GM06990 (cell line): ENCODE measurements around the gene CHAF1B.
A peak's percentile ranks its signal among the peaks of the same experiment; 100 is the strongest.

Experiments
- DNase-seq: peaks from one replicate; pipeline ENCODE4 v3.0.0-alpha.2; 2011; ENCODE audit not compliant: insufficient read length; ENCODE audit errors: extremely low read depth
- H3K27me3 ChIP-seq: replicated peaks from 2 replicates; pipeline ENCODE4 v1.6.0; 2011; ENCODE audit warnings: low read length; ENCODE audit not compliant: control insufficient read depth, insufficient read depth
- H3K36me3 ChIP-seq: 2 replicates; pipeline ENCODE4 v1.5.1; 2011; ENCODE audit warnings: low read length; ENCODE audit not compliant: control insufficient read depth, insufficient read depth
- H3K4me3 ChIP-seq: replicated peaks from 2 replicates; pipeline ENCODE4 v1.5.1; 2011; ENCODE audit warnings: low read depth, mild to moderate bottlenecking, control low read depth, low read length
- CTCF ChIP-seq: IDR thresholded peaks from 2 replicates; pipeline ENCODE4 v1.5.1; 2011; ENCODE audit warnings: low read length, control low read depth, mild to moderate bottlenecking, inconsistent platforms; ENCODE audit not compliant: insufficient read depth, poor library complexity, severe bottlenecking

Gene CHAF1B

DNA sequence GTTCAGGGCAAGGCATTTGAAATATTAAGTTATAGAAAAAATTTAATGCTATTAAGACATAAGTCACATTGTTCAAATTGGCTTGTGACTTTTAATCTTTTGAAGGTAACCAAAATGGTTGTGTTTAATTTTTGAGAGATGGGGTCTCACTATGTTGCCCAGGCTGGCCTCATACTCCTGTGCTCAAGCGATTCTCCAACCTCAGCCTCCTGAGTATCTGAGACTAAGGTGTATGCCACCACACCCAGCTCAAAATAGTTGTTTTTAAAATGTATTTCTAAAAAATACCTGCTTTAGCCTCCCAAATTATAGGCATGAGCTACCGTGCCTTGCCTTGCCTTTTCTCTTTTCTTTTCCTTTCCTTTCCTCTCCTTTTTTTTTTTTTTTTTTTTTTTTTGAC is 26.0 kb upstream of the CHAF1B start:
- no peak overlapping the region for H3K4me3 ChIP-seq
- H3K27me3 ChIP-seq: no peaks in the 10 kb centered on the region
- no peak for TF ChIP-seq CTCF
- peaks cover 9% of the 10 kb centered on the region for H3K36me3 ChIP-seq
- DNase-seq: no peak

GRCh38 chr21:36369064-36369685 is 16.0 kb upstream of the CHAF1B start:
- Histone ChIP-seq H3K36me3 (peaks cover 10% of the 10 kb centered on the region), H3K4me3 (no peak overlapping the region), H3K27me3 (no peaks in the 10 kb centered on the region)
- TF ChIP-seq CTCF: no peak
- peak; percentile 25 for DNase-seq

- no peak for DNase-seq
- no peak for TF ChIP-seq CTCF
- Histone ChIP-seq H3K36me3 (peaks cover 4% of the 10 kb centered on the region), H3K4me3 (no peak overlapping the region), H3K27me3 (no peaks in the 10 kb centered on the region)
Measured at GRCh38 chr21:36375994-36376393, 9.2 kb upstream of the CHAF1B start.

DNA sequence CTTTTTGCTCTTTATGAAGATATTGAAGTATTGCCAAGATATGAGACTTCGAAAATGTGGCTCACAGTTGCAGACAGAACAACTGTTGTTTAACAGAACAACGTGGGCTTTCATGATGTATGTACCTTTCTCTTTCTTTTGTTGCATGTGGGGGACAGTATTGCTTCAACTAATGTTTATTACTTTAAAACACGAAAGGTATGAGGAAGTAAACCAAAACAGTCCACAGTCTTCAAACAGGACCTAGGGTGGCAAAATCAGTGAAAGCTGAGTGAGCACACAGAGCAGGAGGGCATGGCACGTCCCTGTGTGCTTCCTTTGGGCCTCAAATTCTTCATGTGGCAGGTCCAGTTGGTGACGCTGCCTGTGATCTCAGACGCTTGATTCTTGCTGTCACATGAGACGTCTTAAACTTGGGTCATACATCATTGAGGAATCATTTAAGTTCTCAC is 7.8 kb upstream of the CHAF1B start:
- TF ChIP-seq CTCF: no peak
- no peak overlapping the region for H3K4me3 ChIP-seq
- DNase-seq: no peak
- H3K27me3 ChIP-seq: no peaks in the 10 kb centered on the region
- H3K36me3 ChIP-seq: peaks cover 4% of the 10 kb centered on the region

DNA sequence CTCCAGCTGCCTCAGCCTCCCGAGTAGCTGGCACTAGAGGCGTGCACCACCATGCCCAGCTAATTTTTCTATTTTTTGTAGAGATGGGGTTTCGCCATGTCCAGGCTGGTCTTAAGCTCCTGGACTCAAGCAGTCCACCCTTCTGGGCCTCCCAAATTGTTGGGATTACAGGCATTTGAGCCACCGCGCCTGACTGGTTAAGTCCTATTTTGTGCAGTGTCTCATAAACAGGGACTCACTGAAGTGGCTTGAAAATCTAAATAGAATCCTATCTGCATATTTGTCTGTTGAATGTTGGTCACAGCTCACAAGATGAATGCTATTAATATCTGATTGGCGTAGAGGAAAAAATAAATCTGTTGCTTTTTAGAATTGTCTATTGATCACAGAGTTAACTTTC is 5.9 kb upstream of the CHAF1B start:
- Histone ChIP-seq H3K4me3 (no peak overlapping the region), H3K27me3 (no peaks in the 10 kb centered on the region), H3K36me3 (peaks cover 4% of the 10 kb centered on the region)
- no peak for TF ChIP-seq CTCF
- DNase-seq: no peak
